AG04449 (cell line): ENCODE measurements around the gene FCRL6.

ENCODE experiments used
- CTCF ChIA-PET: fragments of 350-600 bp; formaldehyde crosslinking; extraction: SDS; loops from one replicate; lab custom pipeline; 2021; ENCODE audit warnings: antibody characterized with exemption; lab: Yijun Ruan, JAX
- POLR2A ChIA-PET: fragments of 400-600, 350-600 bp; formaldehyde crosslinking; extraction: SDS; loops from one replicate; lab custom pipeline; 2020; ENCODE audit warnings: antibody characterized with exemption, inconsistent platforms; lab: Yijun Ruan, JAX
- DNase-seq: peaks from one replicate; pipeline ENCODE4 v3.0.0-alpha.2; 2010; ENCODE audit warnings: low read depth, low spot score
- H3K4me3 ChIP-seq: 2 replicates; pipeline ENCODE4 v1.5.1; 2011; ENCODE audit warnings: low read depth, mild to moderate bottlenecking, control low read depth, low read length
- CTCF ChIP-seq: IDR thresholded peaks from one replicate; pipeline ENCODE4 v1.5.1; 2011; ENCODE audit warnings: mild to moderate bottlenecking, moderate library complexity, low read length, control low read depth, inconsistent platforms; ENCODE audit not compliant: insufficient read depth; ENCODE audit errors: missing control alignments

The FCRL6 gene

DNA sequence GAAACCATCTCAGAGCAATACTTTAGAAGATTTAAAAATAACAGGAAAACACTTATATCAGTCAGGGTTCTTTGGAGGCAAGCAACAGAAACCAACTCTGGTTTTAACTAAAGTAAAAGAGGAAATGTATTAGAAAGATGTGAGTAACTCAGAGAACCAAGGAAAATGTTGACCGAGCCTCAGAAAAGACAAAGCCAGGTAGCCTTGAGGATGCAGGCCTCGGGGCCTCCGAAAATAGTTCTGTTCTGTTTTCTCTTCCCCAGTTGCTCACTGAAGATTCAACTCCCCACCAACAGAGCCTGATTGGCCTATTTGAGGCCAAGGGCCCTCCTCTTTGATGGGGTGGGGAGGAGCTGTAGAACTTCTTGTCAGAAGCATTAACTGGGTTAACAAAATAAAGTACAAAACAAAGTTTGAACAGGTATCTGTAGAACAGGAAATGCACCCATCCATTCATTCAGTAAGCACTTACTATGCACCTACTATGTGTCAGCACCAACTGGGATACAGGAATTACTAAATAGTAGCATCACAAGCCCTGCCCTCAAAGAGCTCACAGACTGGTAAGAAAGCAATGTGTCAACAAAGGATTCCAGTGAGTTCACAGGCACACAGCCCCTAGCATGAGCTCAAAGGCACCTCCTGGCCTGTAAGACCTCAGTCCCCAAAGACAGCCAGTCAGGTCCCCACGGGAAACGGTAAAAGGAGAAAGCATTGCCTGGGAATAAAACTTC lies 37.1 kb downstream of the FCRL6 start:
- no peak for DNase-seq

GRCh38 chr1:159841749-159842148 lies 39.6 kb downstream of the FCRL6 start:
- no peak for TF ChIP-seq CTCF
- ChIA-PET CTCF (interaction anchor here (0.8 to 6.0 kb wide), 8 partner anchors 10 to 166 kb away, joined by 3 to 46 read pairs (median 10); no protein-coding TSS in a partner anchor), POLR2A (no interaction called here)
- H3K4me3 ChIP-seq = no peak overlapping the region
- no peak for DNase-seq

More for the DNA sequence above, 37.1 kb downstream of the FCRL6 start:
- no peak for TF ChIP-seq CTCF
- ChIA-PET POLR2A (no interaction called here), CTCF (interaction anchor here (1.2 to 6.0 kb wide), 5 partner anchors 18 to 707 kb away, joined by 3 to 46 read pairs (median 6); no protein-coding TSS in a partner anchor)
- H3K4me3 ChIP-seq = no peak overlapping the region

- POLR2A ChIA-PET = interaction anchor here (0.5 kb wide), 1 partner anchor 181 kb away, joined by 3 read pairs; no protein-coding TSS in a partner anchor
- no peak overlapping the region for H3K4me3 ChIP-seq
- DNase-seq = no peak
- CTCF ChIA-PET = interaction anchor here (1.2 to 6.0 kb wide), 3 partner anchors 12 to 48 kb away, joined by 3 to 32 read pairs (median 5); no protein-coding TSS in a partner anchor
- TF ChIP-seq CTCF = no peak
Observed at GRCh38 chr1:159843459-159843858, 41.3 kb downstream of the FCRL6 start.

GRCh38 chr1:159845751-159846629 lies 43.8 kb downstream of the FCRL6 start:
- CTCF ChIA-PET = interaction anchor here (1.0 kb wide), 2 partner anchors 10 to 14 kb away, joined by 3 read pairs; no protein-coding TSS in a partner anchor

DNA sequence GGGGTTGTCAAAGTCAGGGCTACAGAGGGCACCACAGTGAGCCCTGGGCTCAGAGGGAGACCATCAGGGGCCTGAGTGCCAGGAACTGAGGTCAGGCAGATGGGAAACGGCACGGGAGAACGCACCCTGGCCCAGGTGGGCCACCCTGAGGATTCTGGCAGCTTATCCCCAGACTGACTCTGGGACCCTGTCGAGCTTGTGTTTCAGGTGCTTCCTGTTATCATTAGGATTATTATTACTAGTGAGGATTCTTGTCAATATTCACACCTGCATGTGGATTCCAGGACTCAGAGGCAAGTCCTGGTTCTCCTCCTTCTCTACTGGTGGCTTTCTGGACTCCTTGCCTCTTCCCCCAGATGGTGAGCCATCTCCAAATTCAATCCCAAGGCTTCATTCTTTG lies 45.1 kb downstream of the FCRL6 start:
- TF ChIP-seq CTCF = no peak
- CTCF ChIA-PET = interaction anchor here (1.3 to 1.4 kb wide), 2 partner anchors 25 to 48 kb away, joined by 4 to 5 read pairs; no protein-coding TSS in a partner anchor

More at GRCh38 chr1:159845751-159846629, 43.8 kb downstream of the FCRL6 start:
- POLR2A ChIA-PET = no interaction called here
- H3K4me3 ChIP-seq = no peak overlapping the region
- TF ChIP-seq CTCF = no peak
- no peak for DNase-seq

More for the DNA sequence above, 45.1 kb downstream of the FCRL6 start:
- POLR2A ChIA-PET = no interaction called here
- DNase-seq = no peak
- no peak overlapping the region for H3K4me3 ChIP-seq
